Breast epithelium (tissue), 4 donors: ENCODE measurements around the gene AGTPBP1. TPM values are rescaled to one million over a fixed set of nuclear protein-coding genes. Genes with fewer than 3 reads are reported as not detected.

ENCODE experiments used
- DNase-seq, 2 donors: peaks; one replicate each; pipeline ENCODE4 v3.0.0-alpha.2; 2019; ENCODE audit warnings: low spot score in 2 of 2
- H3K27ac ChIP-seq, 2 donors: fragments of 200-600 bp; sonication (generic) in 1 of 2; one replicate each; pipeline ENCODE4 v1.5.1; 2016 to 2019; ENCODE audit warnings: mild to moderate bottlenecking in 1 of 2
- H3K27me3 ChIP-seq, 2 donors: fragments of 200-600 bp; sonication (generic) in 1 of 2; one replicate each; pipeline versions ENCODE4 v1.5.1 to v1.6.0; 2017 to 2019; ENCODE audit warnings: control low read depth in 1 of 2, mild to moderate bottlenecking in 1 of 2
- H3K36me3 ChIP-seq: fragments of 200-600 bp; one replicate; pipeline ENCODE4 v1.5.1; 2019
- H3K4me1 ChIP-seq, 2 donors: fragments of 200-600 bp; sonication (generic); one replicate each; pipeline ENCODE4 v1.5.1; 2016 to 2019; ENCODE audit warnings: control low read depth in 1 of 2
- H3K4me3 ChIP-seq, 3 donors: fragments of 200-600 bp; sonication (generic); 1 replicate in 2 of 3; 2 replicates in 1 of 3; pipeline ENCODE4 v1.5.1; 2016 to 2019; ENCODE audit warnings: mild to moderate bottlenecking in 3 of 3, moderate library complexity in 2 of 3
- H3K9me3 ChIP-seq, 2 donors: fragments of 200-600 bp; sonication (generic) in 1 of 2; one replicate each; pipeline ENCODE4 v1.5.1; 2016 to 2019; ENCODE audit warnings: control low read depth in 1 of 2
- POLR2A ChIP-seq: fragments of 450-650 bp; IDR thresholded peaks from one replicate; pipeline ENCODE4 v1.6.1; 2016; ENCODE audit warnings: antibody characterized with exemption, mild to moderate bottlenecking, moderate library complexity
- POLR2AphosphoS5 ChIP-seq, 3 donors: sonication (generic); formaldehyde crosslinking; IDR thresholded peaks; one replicate each; pipeline ENCODE4 v1.6.1; 2017; ENCODE audit warnings: antibody characterized with exemption in 3 of 3
- intact Hi-C: fragments of 100-400 bp; cut with DNase I; formaldehyde crosslinking; loops from one replicate; pipeline ENCODE4 v1.15.1; 2023; ENCODE audit warnings: low total_unique reads
- total RNA-seq, 3 donors: library from RNA; depleted of rRNA; stranded (reverse); fragments of >200 nt; gene quantifications; one replicate each; pipeline ENCODE4 v1.1.0, GENCODE V29; 2016
- TF ChIP-seq, protein P1 (sequence below), 3 donors: fragments of 450-650 bp; IDR thresholded peaks; one replicate each; pipeline ENCODE4 v1.5.1; 2016 to 2017; ENCODE audit warnings: antibody characterized with exemption in 3 of 3, mild to moderate bottlenecking in 3 of 3, moderate library complexity in 3 of 3

The AGTPBP1 gene
- total RNA-seq, 3 donors from 2014 or later, result 20.0 to 25.0 (median 21.8) TPM

DNA sequence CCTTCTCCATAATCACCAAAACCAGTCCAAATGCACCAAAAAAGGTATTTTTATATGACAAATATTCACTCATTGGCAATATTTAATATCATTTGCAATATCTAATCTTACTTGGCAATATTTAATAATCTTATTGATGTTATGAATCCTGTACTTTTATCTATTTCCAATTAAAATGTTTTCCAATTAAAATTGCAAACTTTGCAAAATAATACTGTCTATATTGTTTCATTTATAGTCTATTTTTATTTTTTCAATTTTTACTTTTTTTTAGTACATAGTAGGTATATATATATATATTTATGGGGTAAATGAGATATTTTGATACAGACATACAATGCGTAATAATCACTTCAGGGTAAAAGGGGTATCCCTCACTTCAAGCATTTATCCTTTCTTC is 109.9 kb downstream of the AGTPBP1 start:
- no peaks in the 10 kb centered on the region for H3K27me3 ChIP-seq
- DNase-seq, result no peak
- intact Hi-C loops, result no loop called here
- no peak for TF ChIP-seq POLR2A
- TF ChIP-seq POLR2AphosphoS5 (IDR thresholded peaks at IDR 0.05), result no peak
- TF ChIP-seq, protein P1, sequence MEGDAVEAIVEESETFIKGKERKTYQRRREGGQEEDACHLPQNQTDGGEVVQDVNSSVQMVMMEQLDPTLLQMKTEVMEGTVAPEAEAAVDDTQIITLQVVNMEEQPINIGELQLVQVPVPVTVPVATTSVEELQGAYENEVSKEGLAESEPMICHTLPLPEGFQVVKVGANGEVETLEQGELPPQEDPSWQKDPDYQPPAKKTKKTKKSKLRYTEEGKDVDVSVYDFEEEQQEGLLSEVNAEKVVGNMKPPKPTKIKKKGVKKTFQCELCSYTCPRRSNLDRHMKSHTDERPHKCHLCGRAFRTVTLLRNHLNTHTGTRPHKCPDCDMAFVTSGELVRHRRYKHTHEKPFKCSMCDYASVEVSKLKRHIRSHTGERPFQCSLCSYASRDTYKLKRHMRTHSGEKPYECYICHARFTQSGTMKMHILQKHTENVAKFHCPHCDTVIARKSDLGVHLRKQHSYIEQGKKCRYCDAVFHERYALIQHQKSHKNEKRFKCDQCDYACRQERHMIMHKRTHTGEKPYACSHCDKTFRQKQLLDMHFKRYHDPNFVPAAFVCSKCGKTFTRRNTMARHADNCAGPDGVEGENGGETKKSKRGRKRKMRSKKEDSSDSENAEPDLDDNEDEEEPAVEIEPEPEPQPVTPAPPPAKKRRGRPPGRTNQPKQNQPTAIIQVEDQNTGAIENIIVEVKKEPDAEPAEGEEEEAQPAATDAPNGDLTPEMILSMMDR (IDR thresholded peaks at IDR 0.05), result no peak
- no peak overlapping the region for H3K27ac ChIP-seq
- H3K4me1 ChIP-seq, result no peaks in the 10 kb centered on the region
- H3K9me3 ChIP-seq, result no peaks in the 10 kb centered on the region
- H3K4me3 ChIP-seq, result no peak overlapping the region
- no peaks in the 10 kb centered on the region for H3K36me3 ChIP-seq

DNA sequence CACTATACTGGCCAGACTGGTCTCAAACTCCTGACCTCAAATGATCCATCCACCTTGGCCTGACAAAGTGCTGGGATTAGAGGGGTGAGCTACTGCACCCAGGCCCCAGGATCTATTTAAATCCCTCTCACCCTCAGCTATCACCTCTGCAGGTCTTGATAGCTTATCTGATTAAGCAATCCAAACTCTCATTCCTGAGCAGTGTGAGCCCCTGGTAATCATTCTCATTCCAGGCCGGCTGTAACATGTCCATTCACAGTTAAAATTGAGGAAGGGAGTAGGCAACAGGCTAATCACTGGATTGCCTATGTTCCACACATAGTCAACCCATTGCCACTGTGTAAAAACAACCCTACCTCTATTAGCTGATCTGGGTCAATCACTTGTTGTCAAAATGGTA is 111.1 kb downstream of the AGTPBP1 start:
- H3K9me3 ChIP-seq, result no peaks in the 10 kb centered on the region
- intact Hi-C loops, result no loop called here
- no peaks in the 10 kb centered on the region for H3K27me3 ChIP-seq
- no peak overlapping the region for H3K27ac ChIP-seq
- no peak for DNase-seq
- no peaks in the 10 kb centered on the region for H3K4me1 ChIP-seq
- H3K4me3 ChIP-seq, result no peak overlapping the region
- no peaks in the 10 kb centered on the region for H3K36me3 ChIP-seq
- TF ChIP-seq POLR2AphosphoS5 (IDR thresholded peaks at IDR 0.05) (no peak), POLR2A (no peak)
- TF ChIP-seq, protein P1 (IDR thresholded peaks at IDR 0.05), result no peak

DNA sequence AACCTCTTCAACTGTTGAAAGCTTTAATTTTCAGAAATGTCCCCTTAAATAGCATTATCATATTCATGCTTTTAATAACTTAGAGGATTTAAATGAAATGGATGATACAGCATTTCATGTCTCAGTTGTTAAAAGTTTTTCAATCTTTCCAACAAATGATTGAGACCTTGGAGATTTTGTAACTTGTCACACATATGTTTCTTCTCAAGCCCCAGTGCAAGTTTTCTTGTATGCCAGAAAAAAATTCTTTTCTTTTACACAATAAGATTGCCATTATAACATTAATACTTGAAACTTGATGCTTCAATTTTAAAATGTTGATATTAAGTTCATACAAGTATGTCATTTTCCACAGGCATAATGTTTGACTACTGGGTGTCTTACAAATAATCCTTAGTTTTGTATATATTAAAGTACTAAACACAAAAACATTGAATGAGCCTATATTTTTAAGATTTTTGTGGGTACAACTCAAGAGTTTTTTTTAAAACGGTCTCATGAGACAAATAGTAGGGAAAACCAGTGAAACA is 124.5 kb downstream of the AGTPBP1 start:
- intact Hi-C loops, result no loop called here
- Histone ChIP-seq H3K27ac (no peak overlapping the region), H3K4me3 (no peak overlapping the region), H3K4me1 (no peaks in the 10 kb centered on the region), H3K9me3 (no peaks in the 10 kb centered on the region), H3K27me3 (no peaks in the 10 kb centered on the region), H3K36me3 (no peaks in the 10 kb centered on the region)
- no peak for TF ChIP-seq POLR2A
- no peak for TF ChIP-seq POLR2AphosphoS5 (IDR thresholded peaks at IDR 0.05)
- TF ChIP-seq, protein P1 (IDR thresholded peaks at IDR 0.05), result no peak
- no peak for DNase-seq

DNA sequence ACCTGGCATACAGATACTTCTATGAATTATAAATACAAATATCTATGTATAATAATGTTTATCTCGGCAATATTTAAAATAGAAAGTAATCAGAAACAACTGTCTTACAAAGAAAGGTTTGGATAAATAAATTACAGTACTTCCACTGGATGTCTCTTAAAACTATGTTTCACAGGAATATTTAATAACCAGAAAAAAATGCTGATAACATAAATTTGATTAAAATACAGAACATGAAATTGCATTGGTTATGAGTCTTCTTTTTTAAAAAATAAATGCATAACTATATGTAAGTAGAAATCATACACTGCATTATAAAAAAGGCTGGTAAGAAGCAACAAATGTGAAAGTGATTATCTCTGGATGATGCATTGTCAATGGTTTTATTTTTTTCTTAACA is 126.0 kb downstream of the AGTPBP1 start:
- no peak overlapping the region for H3K27ac ChIP-seq
- no peaks in the 10 kb centered on the region for H3K27me3 ChIP-seq
- DNase-seq, result no peak
- no peak overlapping the region for H3K4me3 ChIP-seq
- H3K36me3 ChIP-seq, result no peaks in the 10 kb centered on the region
- H3K9me3 ChIP-seq, result no peaks in the 10 kb centered on the region
- TF ChIP-seq POLR2A (no peak), POLR2AphosphoS5 (IDR thresholded peaks at IDR 0.05) (no peak)
- TF ChIP-seq, protein P1 (IDR thresholded peaks at IDR 0.05), result no peak
- intact Hi-C loops, result no loop called here
- H3K4me1 ChIP-seq, result no peaks in the 10 kb centered on the region

DNA sequence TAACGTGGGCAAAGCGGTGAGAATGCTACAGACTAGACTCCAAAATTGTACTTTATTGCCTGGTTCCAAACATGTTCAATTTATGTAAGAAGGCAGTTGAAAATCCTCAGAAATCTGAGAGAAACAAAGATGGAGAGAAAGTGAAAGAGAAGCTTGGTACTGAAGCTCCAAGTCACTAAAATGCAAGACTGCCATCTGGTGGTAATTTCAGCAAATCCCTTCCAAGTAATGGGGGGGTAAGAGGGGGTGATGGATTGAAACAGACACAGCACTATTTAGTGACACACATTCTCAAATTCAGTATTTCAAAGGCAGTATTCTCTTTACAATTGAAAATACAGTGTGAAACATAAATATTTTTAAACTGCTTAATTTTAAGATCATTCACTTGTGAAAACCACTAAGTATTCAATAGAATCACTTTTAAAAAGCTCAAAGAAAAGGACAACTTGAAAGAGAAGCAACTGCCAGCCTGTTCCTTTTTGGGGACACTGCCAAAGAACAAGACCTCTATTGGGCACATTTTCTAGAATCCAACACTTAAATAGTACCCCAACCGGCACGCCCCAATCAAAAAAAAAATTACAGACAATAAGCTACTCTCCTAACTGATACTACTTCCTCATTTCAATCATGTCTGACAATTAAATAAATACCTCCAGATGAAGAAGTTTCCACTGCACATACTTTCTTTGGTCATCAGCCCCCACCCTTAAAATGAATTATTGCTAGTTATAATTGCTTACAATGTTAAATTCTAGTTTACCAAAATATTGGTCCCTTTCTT is 131.5 kb downstream of the AGTPBP1 start:
- H3K27ac ChIP-seq, result no peak overlapping the region
- no peaks in the 10 kb centered on the region for H3K9me3 ChIP-seq
- no peaks in the 10 kb centered on the region for H3K4me1 ChIP-seq
- no peaks in the 10 kb centered on the region for H3K27me3 ChIP-seq
- peak overlapping the region in 2 of 3 donors; percentile 27 to 52 for H3K4me3 ChIP-seq
- TF ChIP-seq, protein P1 (IDR thresholded peaks at IDR 0.05), result peak; percentile 56 to 79 (median 66)
- no peak for TF ChIP-seq POLR2A
- no peak for TF ChIP-seq POLR2AphosphoS5 (IDR thresholded peaks at IDR 0.05)
- no peaks in the 10 kb centered on the region for H3K36me3 ChIP-seq
- no peak for DNase-seq
- intact Hi-C loops, result no loop called here
